Adrenal gland (tissue), 12 donors: ENCODE data around the gene ENAH. TPM values are rescaled to one million over a fixed set of nuclear protein-coding genes. Genes with fewer than 3 reads are reported as not detected.

Source experiments
- DNase-seq, 7 donors: peaks; one replicate each; pipeline ENCODE4 v3.0.0-alpha.2; 2019 to 2020
- H3K27ac ChIP-seq, 5 donors: fragments of 200-600 bp; sonication (generic) in 4 of 5; 1 replicate in 3 of 5; 2 replicates in 2 of 5; pipeline versions ENCODE4 v1.5.1 to v1.8.0; 2016 to 2020; ENCODE audit warnings: mild to moderate bottlenecking in 1 of 5
- H3K27me3 ChIP-seq: fragments of 200-600 bp; 2 replicates; pipeline ENCODE4 v1.8.0; 2021
- H3K36me3 ChIP-seq, 2 donors: fragments of 200-600 bp; replicated peaks in 1 of 2; 1 replicate in 1 of 2; 2 replicates in 1 of 2; pipeline versions ENCODE4 v1.5.1 to v1.8.0; 2018 to 2022
- H3K4me1 ChIP-seq, 2 donors: fragments of 200-600 bp; replicated peaks in 1 of 2; 1 replicate in 1 of 2; 2 replicates in 1 of 2; pipeline versions ENCODE4 v1.5.1 to v1.8.0; 2018 to 2021
- H3K4me3 ChIP-seq, 4 donors: fragments of 200-600 bp; sonication (generic) in 3 of 4; one replicate each; pipeline ENCODE4 v1.5.1; 2016 to 2018
- H3K9me3 ChIP-seq, 3 donors: fragments of 200-600 bp; sonication (generic) in 1 of 3; replicated peaks in 1 of 3; 1 replicate in 2 of 3; 2 replicates in 1 of 3; pipeline versions ENCODE4 v1.5.1 to v1.8.0; 2016 to 2021
- POLR2A ChIP-seq, 2 donors: fragments of 450-650 bp; IDR thresholded peaks; one replicate each; pipeline ENCODE4 v1.6.1; 2017; ENCODE audit warnings: antibody characterized with exemption in 2 of 2, mild to moderate bottlenecking in 2 of 2, moderate library complexity in 1 of 2
- WGBS, 4 donors: extraction: QIAGEN DNeasy Blood & Tissue Kit in 2 of 4; methylation state at CpG; one replicate each; pipeline versions ENCODE4 v1.1.5 to v1.1.7; 2013 to 2017; 5-methylcytosine and 5-hydroxymethylcytosine counted together
- intact Hi-C, 2 donors: fragments of 100-400 bp; cut with DNase I; formaldehyde crosslinking; loops; one replicate each; pipeline versions ENCODE4 v1.14.1 to v1.15.0; 2022 to 2023
- polyA plus RNA-seq, 3 donors: library from polyadenylated mRNA; stranded (reverse); fragments of 200-250 nt in 2 of 3; fragments of 350-450 nt in 1 of 3; fragmentation: Illumina TruSeq in 1 of 3; extraction: RNeasy Lipid Tissue Mini Kit (QIAGEN cat#74804) in 1 of 3; gene quantifications; one replicate each; pipeline ENCODE4 v1.2.3, GENCODE V29; 2013 to 2014
- total RNA-seq, 9 donors: library from RNA; depleted of rRNA in 4 of 9; stranded (reverse); fragments of >200 nt in 4 of 9; fragments of 120-200 nt in 1 of 9; fragmentation: NEBNext Ultra II Directional in 1 of 9; extraction: Animal tissue kit (Norgen Biotek cat#: 25700) in 1 of 9; gene quantifications; one replicate each; pipeline versions ENCODE4 v1.1.0 to v1.2.4, GENCODE V29; 2013 to 2023
- TF ChIP-seq, protein P1 (sequence below), 6 experiments: fragments of 450-650 bp in 4 of 6; fragments of 200-600 bp in 2 of 6; sonication (generic) in 1 of 6; IDR thresholded peaks; 1 replicate in 5 of 6; 2 replicates in 1 of 6; pipeline versions ENCODE4 v1.5.1 to v1.8.0; 2016 to 2021; ENCODE audit warnings: antibody characterized with exemption in 6 of 6, mild to moderate bottlenecking in 2 of 6, moderate library complexity in 1 of 6
- donor health status: healthy with polysubstance abuse.
- donor health status: Bipolar disorder and iron deficiency.
- donor health status: DM: yes; HTN: yes; CAD: no.
- donor health status: DM: no; HTN: no; CAD: no.
- donor health status: DM: no; HTN: no; CAD: no.
- donor health status: DM: yes; HTN: yes; CAD: no.

ENAH gene
- total and polyA plus RNA-seq, 12 donors, result 10.0 to 142 (median 71.9) TPM

DNA sequence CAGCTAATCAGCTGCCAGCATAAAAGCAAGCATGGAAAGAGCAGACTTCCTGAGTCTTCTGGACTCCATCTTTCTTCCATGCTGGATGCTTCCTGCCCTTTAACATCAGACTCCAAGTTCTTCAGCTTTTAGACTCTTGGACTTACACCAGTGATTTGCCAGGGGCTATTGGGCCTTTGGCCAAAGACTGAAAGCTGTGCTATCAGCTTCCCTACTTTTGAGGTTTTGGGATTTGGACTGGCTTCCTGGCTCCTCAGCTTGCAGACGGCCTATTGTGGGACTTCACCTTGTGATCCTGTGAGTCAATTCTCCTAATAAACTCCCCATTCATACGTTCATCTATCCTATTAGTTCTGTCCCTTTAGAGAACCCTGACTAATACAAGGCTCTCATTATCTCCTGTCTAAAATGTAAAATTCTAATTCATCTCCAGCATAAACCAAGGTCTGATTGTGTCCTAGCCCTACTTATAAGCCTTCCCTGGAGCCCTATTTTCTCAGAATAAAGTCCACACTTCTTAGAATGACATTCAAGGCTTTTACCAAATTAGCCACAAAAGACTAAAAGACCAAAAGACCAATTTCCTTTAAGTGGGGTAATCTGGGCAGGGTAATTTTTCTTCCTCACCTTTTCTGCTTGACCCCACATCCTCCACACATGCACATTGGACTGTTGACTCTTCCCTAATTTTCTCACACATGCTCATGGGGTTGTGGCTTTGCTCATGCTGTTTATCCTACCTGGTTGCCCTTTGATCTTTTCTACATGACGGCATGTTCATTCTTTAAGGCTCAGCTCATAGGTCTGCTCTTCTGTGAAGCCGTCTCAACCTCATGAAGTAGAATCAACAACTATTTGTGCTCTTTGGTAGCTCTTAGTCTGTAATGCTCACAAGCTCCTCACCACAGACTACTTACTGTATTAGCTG lies 18.1 kb upstream of the ENAH start:
- TF ChIP-seq, protein P1, sequence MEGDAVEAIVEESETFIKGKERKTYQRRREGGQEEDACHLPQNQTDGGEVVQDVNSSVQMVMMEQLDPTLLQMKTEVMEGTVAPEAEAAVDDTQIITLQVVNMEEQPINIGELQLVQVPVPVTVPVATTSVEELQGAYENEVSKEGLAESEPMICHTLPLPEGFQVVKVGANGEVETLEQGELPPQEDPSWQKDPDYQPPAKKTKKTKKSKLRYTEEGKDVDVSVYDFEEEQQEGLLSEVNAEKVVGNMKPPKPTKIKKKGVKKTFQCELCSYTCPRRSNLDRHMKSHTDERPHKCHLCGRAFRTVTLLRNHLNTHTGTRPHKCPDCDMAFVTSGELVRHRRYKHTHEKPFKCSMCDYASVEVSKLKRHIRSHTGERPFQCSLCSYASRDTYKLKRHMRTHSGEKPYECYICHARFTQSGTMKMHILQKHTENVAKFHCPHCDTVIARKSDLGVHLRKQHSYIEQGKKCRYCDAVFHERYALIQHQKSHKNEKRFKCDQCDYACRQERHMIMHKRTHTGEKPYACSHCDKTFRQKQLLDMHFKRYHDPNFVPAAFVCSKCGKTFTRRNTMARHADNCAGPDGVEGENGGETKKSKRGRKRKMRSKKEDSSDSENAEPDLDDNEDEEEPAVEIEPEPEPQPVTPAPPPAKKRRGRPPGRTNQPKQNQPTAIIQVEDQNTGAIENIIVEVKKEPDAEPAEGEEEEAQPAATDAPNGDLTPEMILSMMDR (IDR thresholded peaks at IDR 0.05), result no peak
- TF ChIP-seq POLR2A (IDR thresholded peaks at IDR 0.05), result no peak
- WGBS, 4 donors, result 77 to 93% (median 84%) methylated on average over 4 of the region's 4 CpGs
- intact Hi-C loops, result no loop called here
- no peaks in the 10 kb centered on the region for H3K4me1 ChIP-seq
- H3K4me3 ChIP-seq, result no peak overlapping the region
- H3K36me3 ChIP-seq, result no peaks in the 10 kb centered on the region
- DNase-seq, result peak in 1 of 7 donors; percentile 38
- no peaks in the 10 kb centered on the region for H3K27me3 ChIP-seq
- no peak overlapping the region for H3K27ac ChIP-seq
- H3K9me3 ChIP-seq, result no peaks in the 10 kb centered on the region

- Histone ChIP-seq H3K36me3 (no peaks in the 10 kb centered on the region), H3K27ac (no peak overlapping the region), H3K4me1 (no peaks in the 10 kb centered on the region), H3K27me3 (no peaks in the 10 kb centered on the region), H3K4me3 (no peak overlapping the region), H3K9me3 (no peaks in the 10 kb centered on the region)
- TF ChIP-seq, protein P1 (IDR thresholded peaks at IDR 0.05), result no peak
- no peak for TF ChIP-seq POLR2A (IDR thresholded peaks at IDR 0.05)
- DNase-seq, result no peak
- WGBS, 4 donors, result 88 to 95% (median 94%) methylated on average over 7 of the region's 7 CpGs
- intact Hi-C loops, result no loop called here
These were observed 17.4 kb upstream of the ENAH start for GRCh38 chr1:225670356-225670755.

GRCh38 chr1:225668222-225668621 lies 15.3 kb upstream of the ENAH start:
- no peaks in the 10 kb centered on the region for H3K36me3 ChIP-seq
- intact Hi-C loops, result no loop called here
- WGBS, 4 donors, result 83 to 100% (median 85%) methylated on average over 1 of the region's 1 CpG
- H3K4me1 ChIP-seq, result no peaks in the 10 kb centered on the region
- DNase-seq, result no peak
- no peaks in the 10 kb centered on the region for H3K27me3 ChIP-seq
- TF ChIP-seq, protein P1 (IDR thresholded peaks at IDR 0.05), result no peak
- TF ChIP-seq POLR2A (IDR thresholded peaks at IDR 0.05), result no peak
- no peak overlapping the region for H3K27ac ChIP-seq
- no peaks in the 10 kb centered on the region for H3K9me3 ChIP-seq
- no peak overlapping the region for H3K4me3 ChIP-seq

- Histone ChIP-seq H3K27me3 (no peaks in the 10 kb centered on the region), H3K27ac (no peak overlapping the region), H3K9me3 (no peaks in the 10 kb centered on the region), H3K36me3 (no peaks in the 10 kb centered on the region), H3K4me1 (no peaks in the 10 kb centered on the region), H3K4me3 (no peak overlapping the region)
- intact Hi-C loops, result no loop called here
- TF ChIP-seq, protein P1 (IDR thresholded peaks at IDR 0.05), result no peak
- no peak for TF ChIP-seq POLR2A (IDR thresholded peaks at IDR 0.05)
- 94 to 99% (median 96%) methylated on average over 4 of the region's 4 CpGs for WGBS, 4 donors
- no peak for DNase-seq
These were observed 14.4 kb upstream of the ENAH start for GRCh38 chr1:225667362-225667761.
